ENCODE results near the gene BRPF3.

- TF ChIP-seq POLR2A (IDR thresholded peaks at IDR 0.05; ENCODE audit: low read depth, low read length) (no peak), CTCF (IDR thresholded peaks at IDR 0.05; ENCODE audit: extremely low read depth in 1 of 2, insufficient read depth in 1 of 2, low read depth in 1 of 2, low read length in 2 of 2) (no peak), POLR2AphosphoS5 (IDR thresholded peaks at IDR 0.05; ENCODE audit: insufficient read depth, low read depth, low read length) (no peak), MYC (IDR thresholded peaks at IDR 0.05; ENCODE audit: low read depth, low read length) (no peak)
These were observed 80.3 kb downstream of the BRPF3 start for GRCh38 chr6:36276581-36277536.

Measured in endothelial cell of umbilical vein (primary cell).